HEK293 (cell line): Measurements from ENCODE around the gene TCAF1.

ENCODE experiments used
- CTCF ChIA-PET: fragments of 350-600 bp; formaldehyde crosslinking; extraction: SDS; loops from one replicate; lab custom pipeline; 2021; ENCODE audit warnings: antibody characterized with exemption; lab: Yijun Ruan, JAX
- POLR2A ChIA-PET: fragments of 300-600 bp; formaldehyde crosslinking; extraction: SDS; loops from one replicate; lab custom pipeline; 2020; ENCODE audit warnings: antibody characterized with exemption, inconsistent platforms; lab: Yijun Ruan, JAX
- H3K27ac ChIP-seq: fragments of 200-500 bp; sonication (Bioruptor generic); 2 replicates; pipeline ENCODE4 v1.5.1; 2014; ENCODE audit warnings: low read depth, low read length, control low read depth, inconsistent platforms; ENCODE audit errors: extremely low read depth
- H3K36me3 ChIP-seq, 2 experiments: fragments of 200-500 bp in 1 of 2; sonication (Bioruptor generic) in 1 of 2; 1 replicate in 1 of 2; 2 replicates in 1 of 2; pipeline ENCODE4 v1.5.1; 2014 to 2017; ENCODE audit warnings: inconsistent platforms in 2 of 2, low read length in 2 of 2; ENCODE audit not compliant: control insufficient read depth in 2 of 2, insufficient read depth in 1 of 2
- H3K4me1 ChIP-seq: fragments of 200-500 bp; sonication (Bioruptor generic); 2 replicates; pipeline ENCODE4 v1.5.1; 2014; ENCODE audit warnings: mild to moderate bottlenecking, low read length, inconsistent platforms; ENCODE audit not compliant: control insufficient read depth, insufficient read depth
- H3K4me3 ChIP-seq: 2 replicates; pipeline ENCODE4 v1.5.1; 2011; ENCODE audit warnings: low read depth, mild to moderate bottlenecking, control low read depth, low read length, moderate library complexity
- H3K9me3 ChIP-seq: fragments of 200-500 bp; sonication (Bioruptor generic); 2 replicates; pipeline ENCODE4 v1.5.1; 2014; ENCODE audit warnings: low read depth, low read length, inconsistent platforms; ENCODE audit not compliant: control insufficient read depth, insufficient read depth
- FEZF1 ChIP-seq: fragments of 450-650 bp; formaldehyde crosslinking; IDR thresholded peaks from 2 replicates; pipeline ENCODE4 v1.5.1; 2016; ENCODE audit warnings: missing biosample characterization, missing genetic modification characterization
- KLF10 ChIP-seq: fragments of 450-650 bp; IDR thresholded peaks from 2 replicates; pipeline ENCODE4 v1.5.1; 2018; ENCODE audit warnings: missing biosample characterization, mild to moderate bottlenecking, missing genetic modification characterization
- KLF7 ChIP-seq: fragments of 450-650 bp; formaldehyde crosslinking; IDR thresholded peaks from 2 replicates; pipeline ENCODE4 v1.5.1; 2016; ENCODE audit warnings: missing biosample characterization, missing genetic modification characterization, borderline replicate concordance
- TCF7L2 ChIP-seq: IDR thresholded peaks from 2 replicates; pipeline ENCODE4 v1.6.1; 2011; ENCODE audit warnings: low read depth, mild to moderate bottlenecking, inconsistent platforms, low read length, moderate library complexity, borderline replicate concordance
- YY1 ChIP-seq: fragments of 450-650 bp; formaldehyde crosslinking; IDR thresholded peaks from 2 replicates; pipeline ENCODE4 v1.5.1; 2018; ENCODE audit warnings: missing biosample characterization, missing genetic modification characterization
- ZBTB1 ChIP-seq: fragments of 450-650 bp; formaldehyde crosslinking; IDR thresholded peaks from 2 replicates; pipeline ENCODE4 v1.5.1; 2016; ENCODE audit warnings: missing biosample characterization, missing genetic modification characterization
- ZBTB44 ChIP-seq: fragments of 450-650 bp; IDR thresholded peaks from 2 replicates; pipeline ENCODE4 v1.5.1; 2018; ENCODE audit warnings: missing biosample characterization, mild to moderate bottlenecking, missing genetic modification characterization
- ZFHX2 ChIP-seq: fragments of 450-650 bp; formaldehyde crosslinking; conservative IDR thresholded peaks from 2 replicates; pipeline ENCODE4 v1.5.1; 2016; ENCODE audit warnings: missing biosample characterization, missing genetic modification characterization
- ZNF133 ChIP-seq: fragments of 450-650 bp; formaldehyde crosslinking; IDR thresholded peaks from 2 replicates; pipeline ENCODE4 v1.5.1; 2016; ENCODE audit warnings: missing biosample characterization, missing genetic modification characterization
- ZNF155 ChIP-seq: fragments of 450-650 bp; formaldehyde crosslinking; IDR thresholded peaks from 2 replicates; pipeline ENCODE4 v1.5.1; 2016; ENCODE audit warnings: missing biosample characterization, missing genetic modification characterization
- ZNF157 ChIP-seq: fragments of 450-650 bp; formaldehyde crosslinking; IDR thresholded peaks from 2 replicates; pipeline ENCODE4 v1.5.1; 2016; ENCODE audit warnings: missing biosample characterization, missing genetic modification characterization
- ZNF416 ChIP-seq: fragments of 450-650 bp; formaldehyde crosslinking; IDR thresholded peaks from 2 replicates; pipeline ENCODE4 v1.5.1; 2016; ENCODE audit warnings: missing biosample characterization, missing genetic modification characterization
- ZNF514 ChIP-seq: fragments of 450-650 bp; formaldehyde crosslinking; IDR thresholded peaks from 2 replicates; pipeline ENCODE4 v1.5.1; 2016; ENCODE audit warnings: missing biosample characterization, missing genetic modification characterization
- ZNF561 ChIP-seq: fragments of 450-650 bp; IDR thresholded peaks from 2 replicates; pipeline ENCODE4 v1.5.1; 2018; ENCODE audit warnings: missing biosample characterization, missing genetic modification characterization, borderline replicate concordance
- ZNF610 ChIP-seq: fragments of 450-650 bp; formaldehyde crosslinking; IDR thresholded peaks from 2 replicates; pipeline ENCODE4 v1.5.1; 2016; ENCODE audit warnings: missing biosample characterization, missing genetic modification characterization, borderline replicate concordance
- ZNF677 ChIP-seq: fragments of 450-650 bp; IDR thresholded peaks from 2 replicates; pipeline ENCODE4 v1.5.0; 2018; ENCODE audit warnings: missing biosample characterization, mild to moderate bottlenecking, missing genetic modification characterization, moderate library complexity
- ZNF747 ChIP-seq: fragments of 450-650 bp; formaldehyde crosslinking; IDR thresholded peaks from 2 replicates; pipeline ENCODE4 v1.5.1; 2016; ENCODE audit warnings: missing biosample characterization, missing genetic modification characterization
- ZNF837 ChIP-seq: fragments of 450-650 bp; formaldehyde crosslinking; IDR thresholded peaks from 2 replicates; pipeline ENCODE4 v1.5.1; 2016; ENCODE audit warnings: missing biosample characterization, missing genetic modification characterization
- TF ChIP-seq, protein P1 (sequence below): fragments of 450-650 bp; formaldehyde crosslinking; conservative IDR thresholded peaks from 2 replicates; pipeline ENCODE4 v1.5.1; 2016; ENCODE audit warnings: low read depth, missing biosample characterization, missing genetic modification characterization
- TF ChIP-seq, protein P2 (sequence below): fragments of 450-650 bp; formaldehyde crosslinking; IDR thresholded peaks from 2 replicates; pipeline ENCODE4 v1.5.1; 2016; ENCODE audit warnings: missing biosample characterization, missing genetic modification characterization
- TF ChIP-seq, protein P3 (sequence below): fragments of 450-650 bp; formaldehyde crosslinking; IDR thresholded peaks from 2 replicates; pipeline ENCODE4 v1.5.1; 2016; ENCODE audit warnings: missing biosample characterization, missing genetic modification characterization

Gene TCAF1

DNA sequence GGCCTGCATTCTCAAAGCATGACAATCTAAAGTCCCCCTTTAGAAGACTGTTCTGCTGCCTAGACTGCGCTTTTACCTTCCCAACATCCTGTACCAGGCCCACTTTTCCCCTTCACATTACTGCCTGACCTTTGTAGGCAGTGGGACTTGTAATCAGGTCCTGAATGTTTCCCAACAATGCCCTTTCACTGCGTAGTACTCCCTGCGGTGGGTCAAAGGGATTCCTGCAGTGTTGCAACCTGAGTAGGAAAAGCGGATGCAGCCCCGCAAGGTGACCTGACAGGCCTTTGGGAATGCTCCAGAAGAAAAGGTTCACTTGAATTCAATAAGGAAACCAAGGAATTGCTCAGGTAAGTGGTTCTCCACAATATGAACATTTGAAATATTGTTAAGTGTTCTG, 4.9 kb upstream of the TCAF1 start:
- no peak for TF ChIP-seq ZNF514 (tag by site-specific recombination)
- no peak for TF ChIP-seq ZNF747
- TF ChIP-seq, protein P1, sequence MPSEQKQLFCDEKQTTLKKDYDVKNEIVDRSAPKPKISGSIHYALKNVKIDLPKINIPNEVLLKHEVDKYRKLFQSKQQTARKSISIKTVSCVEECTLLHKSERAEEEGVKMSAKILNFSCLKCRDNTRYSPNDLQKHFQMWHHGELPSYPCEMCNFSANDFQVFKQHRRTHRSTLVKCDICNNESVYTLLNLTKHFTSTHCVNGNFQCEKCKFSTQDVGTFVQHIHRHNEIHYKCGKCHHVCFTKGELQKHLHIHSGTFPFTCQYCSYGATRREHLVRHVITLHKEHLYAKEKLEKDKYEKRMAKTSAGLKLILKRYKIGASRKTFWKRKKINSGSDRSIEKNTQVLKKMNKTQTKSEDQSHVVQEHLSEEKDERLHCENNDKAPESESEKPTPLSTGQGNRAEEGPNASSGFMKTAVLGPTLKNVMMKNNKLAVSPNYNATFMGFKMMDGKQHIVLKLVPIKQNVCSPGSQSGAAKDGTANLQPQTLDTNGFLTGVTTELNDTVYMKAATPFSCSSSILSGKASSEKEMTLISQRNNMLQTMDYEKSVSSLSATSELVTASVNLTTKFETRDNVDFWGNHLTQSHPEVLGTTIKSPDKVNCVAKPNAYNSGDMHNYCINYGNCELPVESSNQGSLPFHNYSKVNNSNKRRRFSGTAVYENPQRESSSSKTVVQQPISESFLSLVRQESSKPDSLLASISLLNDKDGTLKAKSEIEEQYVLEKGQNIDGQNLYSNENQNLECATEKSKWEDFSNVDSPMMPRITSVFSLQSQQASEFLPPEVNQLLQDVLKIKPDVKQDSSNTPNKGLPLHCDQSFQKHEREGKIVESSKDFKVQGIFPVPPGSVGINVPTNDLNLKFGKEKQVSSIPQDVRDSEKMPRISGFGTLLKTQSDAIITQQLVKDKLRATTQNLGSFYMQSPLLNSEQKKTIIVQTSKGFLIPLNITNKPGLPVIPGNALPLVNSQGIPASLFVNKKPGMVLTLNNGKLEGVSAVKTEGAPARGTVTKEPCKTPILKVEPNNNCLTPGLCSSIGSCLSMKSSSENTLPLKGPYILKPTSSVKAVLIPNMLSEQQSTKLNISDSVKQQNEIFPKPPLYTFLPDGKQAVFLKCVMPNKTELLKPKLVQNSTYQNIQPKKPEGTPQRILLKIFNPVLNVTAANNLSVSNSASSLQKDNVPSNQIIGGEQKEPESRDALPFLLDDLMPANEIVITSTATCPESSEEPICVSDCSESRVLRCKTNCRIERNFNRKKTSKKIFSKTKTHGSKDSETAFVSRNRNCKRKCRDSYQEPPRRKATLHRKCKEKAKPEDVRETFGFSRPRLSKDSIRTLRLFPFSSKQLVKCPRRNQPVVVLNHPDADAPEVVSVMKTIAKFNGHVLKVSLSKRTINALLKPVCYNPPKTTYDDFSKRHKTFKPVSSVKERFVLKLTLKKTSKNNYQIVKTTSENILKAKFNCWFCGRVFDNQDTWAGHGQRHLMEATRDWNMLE (tag by site-specific recombination): no peak
- no peak for TF ChIP-seq ZNF155 (tag by site-specific recombination)
- no peak for TF ChIP-seq ZNF133
- TF ChIP-seq, protein P2, sequence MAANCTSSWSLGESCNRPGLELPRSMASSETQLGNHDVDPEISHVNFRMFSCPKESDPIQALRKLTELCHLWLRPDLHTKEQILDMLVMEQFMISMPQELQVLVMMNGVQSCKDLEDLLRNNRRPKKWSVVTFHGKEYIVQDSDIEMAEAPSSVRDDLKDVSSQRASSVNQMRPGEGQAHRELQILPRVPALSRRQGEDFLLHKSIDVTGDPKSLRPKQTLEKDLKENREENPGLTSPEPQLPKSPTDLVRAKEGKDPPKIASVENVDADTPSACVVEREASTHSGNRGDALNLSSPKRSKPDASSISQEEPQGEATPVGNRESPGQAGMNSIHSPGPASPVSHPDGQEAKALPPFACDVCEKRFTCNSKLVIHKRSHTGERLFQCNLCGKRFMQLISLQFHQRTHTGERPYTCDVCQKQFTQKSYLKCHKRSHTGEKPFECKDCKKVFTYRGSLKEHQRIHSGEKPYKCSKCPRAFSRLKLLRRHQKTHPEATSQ (tag by site-specific recombination): no peak
- TF ChIP-seq ZNF157 (tag by site-specific recombination): no peak
- TF ChIP-seq, all 188 proteins: peak for 0
- ChIA-PET POLR2A (no interaction called here), CTCF (no interaction called here)
- Histone ChIP-seq H3K4me3 (no peak overlapping the region), H3K9me3 (no peaks in the 10 kb centered on the region), H3K36me3 (no peaks in the 10 kb centered on the region), H3K4me1 (no peaks in the 10 kb centered on the region), H3K27ac (no peak overlapping the region)

- Histone ChIP-seq H3K4me1 (no peaks in the 10 kb centered on the region), H3K36me3 (no peaks in the 10 kb centered on the region), H3K9me3 (no peaks in the 10 kb centered on the region), H3K27ac (no peak overlapping the region), H3K4me3 (no peak overlapping the region)
- ChIA-PET POLR2A (no interaction called here), CTCF (no interaction called here)
- TF ChIP-seq, protein P3, sequence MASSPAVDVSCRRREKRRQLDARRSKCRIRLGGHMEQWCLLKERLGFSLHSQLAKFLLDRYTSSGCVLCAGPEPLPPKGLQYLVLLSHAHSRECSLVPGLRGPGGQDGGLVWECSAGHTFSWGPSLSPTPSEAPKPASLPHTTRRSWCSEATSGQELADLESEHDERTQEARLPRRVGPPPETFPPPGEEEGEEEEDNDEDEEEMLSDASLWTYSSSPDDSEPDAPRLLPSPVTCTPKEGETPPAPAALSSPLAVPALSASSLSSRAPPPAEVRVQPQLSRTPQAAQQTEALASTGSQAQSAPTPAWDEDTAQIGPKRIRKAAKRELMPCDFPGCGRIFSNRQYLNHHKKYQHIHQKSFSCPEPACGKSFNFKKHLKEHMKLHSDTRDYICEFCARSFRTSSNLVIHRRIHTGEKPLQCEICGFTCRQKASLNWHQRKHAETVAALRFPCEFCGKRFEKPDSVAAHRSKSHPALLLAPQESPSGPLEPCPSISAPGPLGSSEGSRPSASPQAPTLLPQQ: no peak
- TF ChIP-seq ZNF837 (tag by site-specific recombination) (no peak), ZBTB44 (tag by site-specific recombination) (no peak), TCF7L2 (no peak), ZNF561 (no peak), KLF7 (no peak)
These were observed 4.2 kb upstream of the TCAF1 start for GRCh38 chr7:143906151-143906550.

DNA sequence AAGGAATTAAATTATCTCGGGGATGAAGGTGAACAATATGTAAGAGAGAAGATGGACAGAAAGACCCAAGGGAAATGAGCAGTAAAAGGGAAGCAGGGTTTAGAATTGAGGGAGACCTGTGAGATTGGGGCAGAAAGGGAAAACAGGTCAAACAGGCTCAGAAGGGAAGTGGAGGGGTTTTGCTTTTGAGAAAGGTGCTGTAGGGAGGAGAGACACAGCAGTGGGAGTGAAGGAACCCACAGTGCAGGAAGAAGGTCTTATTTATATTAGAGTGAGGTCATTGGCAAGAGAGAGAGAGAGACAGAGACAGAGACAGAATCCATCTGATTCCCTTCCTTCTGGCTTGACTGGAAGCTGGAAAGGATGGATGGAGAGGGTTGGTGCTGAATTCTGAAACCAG, 3.5 kb upstream of the TCAF1 start:
- H3K27ac ChIP-seq: no peak overlapping the region
- TF ChIP-seq ZNF677 (tag by site-specific recombination) (no peak), ZFHX2 (tag by site-specific recombination) (0 out of 2 replicates have a peak, but pooled peaks have one; percentile 9), ZNF416 (tag by site-specific recombination) (no peak), ZNF610 (tag by site-specific recombination) (no peak), ZBTB1 (tag by site-specific recombination) (no peak), KLF10 (tag by site-specific recombination) (no peak), FEZF1 (tag by site-specific recombination) (no peak), YY1 (tag by site-specific recombination) (no peak)
- TF ChIP-seq, all 188 proteins: peak for 1
- no peaks in the 10 kb centered on the region for H3K4me1 ChIP-seq
- CTCF ChIA-PET: no interaction called here
- no peaks in the 10 kb centered on the region for H3K36me3 ChIP-seq
- POLR2A ChIA-PET: no interaction called here
- no peaks in the 10 kb centered on the region for H3K9me3 ChIP-seq
- no peak overlapping the region for H3K4me3 ChIP-seq
